Gastrocnemius medialis (tissue), 4 donors: ENCODE data around the gene KDM4C.
"Not testable (repeated sequence)": the region's sequence is repeated elsewhere in the genome, so short reads cannot be mapped to it uniquely, and the experiment has no call there.

Source experiments
- CTCF ChIP-seq, 5 experiments: fragments of 450-650 bp in 3 of 5; fragments of 200-600 bp in 2 of 5; sonication (generic) in 2 of 5; IDR thresholded peaks in 4 of 5; conservative IDR thresholded peaks in 1 of 5; 1 replicate in 4 of 5; 2 replicates in 1 of 5; pipeline ENCODE4 v1.5.1; 2016 to 2019; ENCODE audit warnings: antibody characterized with exemption in 5 of 5, mild to moderate bottlenecking in 3 of 5, moderate library complexity in 3 of 5
- POLR2A ChIP-seq, 2 donors: fragments of 450-650 bp; IDR thresholded peaks; one replicate each; pipeline ENCODE4 v1.6.1; 2017; ENCODE audit warnings: antibody characterized with exemption in 2 of 2, mild to moderate bottlenecking in 2 of 2, moderate library complexity in 2 of 2

GRCh38 chr9:7183139-7183538 is 425.4 kb downstream of the KDM4C start:
- TF ChIP-seq POLR2A (IDR thresholded peaks at IDR 0.05); CTCF (IDR thresholded peaks at IDR 0.05 in 4 of 5, conservative IDR thresholded peaks at IDR 0.05 in 1 of 5): not testable (repeated sequence)
